HG03575 (cell line): ENCODE results near the gene BTBD3.

Source experiments
- ATAC-seq: cut with Tn5 transposase; IDR thresholded peaks from one replicate; pipeline ENCODE4 v1.9.1; 2021; ENCODE audit not compliant: unreplicated experiment, insufficient number of reproducible peaks, low FRiP score; ENCODE audit errors: extremely low read depth

BTBD3 gene

GRCh38 chr20:11917663-11918062 is at the start of gene BTBD3:
TSS of gene BTBD3 (plus strand) at chr20:11917893. CDS start at chr20:11918276, 383 bp downstream.
- ATAC-seq = peak; percentile 85

- ATAC-seq = no peak
Measured at GRCh38 chr20:11869641-11870040, 48.1 kb upstream of the BTBD3 start.

GRCh38 chr20:11870411-11870810 is 47.3 kb upstream of the BTBD3 start:
- no peak for ATAC-seq

GRCh38 chr20:11876555-11876954 is 41.1 kb upstream of the BTBD3 start:
- no peak for ATAC-seq

GRCh38 chr20:11880680-11881079 is 37.0 kb upstream of the BTBD3 start:
- no peak for ATAC-seq

- ATAC-seq = no peak
Measured at GRCh38 chr20:11881449-11881848, 36.2 kb upstream of the BTBD3 start.

- no peak for ATAC-seq
Measured at GRCh38 chr20:11882651-11883050, 35.0 kb upstream of the BTBD3 start.

- no peak for ATAC-seq
Measured at GRCh38 chr20:11888648-11889047, 29.0 kb upstream of the BTBD3 start.

GRCh38 chr20:11890331-11891076 is 27.2 kb upstream of the BTBD3 start:
- ATAC-seq = no peak

- no peak for ATAC-seq
Measured at GRCh38 chr20:11891077-11891775, 26.5 kb upstream of the BTBD3 start.

GRCh38 chr20:11891776-11892545 is 25.7 kb upstream of the BTBD3 start:
- no peak for ATAC-seq

- no peak for ATAC-seq
Measured at GRCh38 chr20:11894062-11894461, 23.6 kb upstream of the BTBD3 start.

- no peak for ATAC-seq
Measured at GRCh38 chr20:11895861-11896387, 21.8 kb upstream of the BTBD3 start.

- ATAC-seq = no peak
Measured at GRCh38 chr20:11901127-11901526, 16.6 kb upstream of the BTBD3 start.

- no peak for ATAC-seq
Measured at GRCh38 chr20:11902285-11902697, 15.4 kb upstream of the BTBD3 start.

- ATAC-seq = no peak
Measured at GRCh38 chr20:11905460-11906179, 12.1 kb upstream of the BTBD3 start.

- ATAC-seq = no peak
Measured at GRCh38 chr20:11906626-11907480, 10.8 kb upstream of the BTBD3 start.

GRCh38 chr20:11907621-11908020 is 10.1 kb upstream of the BTBD3 start:
- no peak for ATAC-seq
